CD4-positive, alpha-beta T cell (primary cell): ENCODE data around the gene FHDC1. TPM values are rescaled to one million over a fixed set of nuclear protein-coding genes. Genes with fewer than 3 reads are reported as not detected.

ENCODE experiments used
- ATAC-seq: fragments of 200-7000 bp; cut with Tn5 transposase; one replicate; pipeline ENCODE4 v1.10.0; 2022; ENCODE audit warnings: mild to moderate bottlenecking; ENCODE audit not compliant: poor library complexity
- CTCF ChIA-PET: fragments of 350-600 bp; sonication (Branson Sonifier 250); formaldehyde crosslinking; loops from one replicate; lab custom pipeline; 2021; ENCODE audit warnings: antibody characterized with exemption, inconsistent platforms; lab: Charles Lee
- POLR2A ChIA-PET: fragments of 350-600 bp; sonication (Branson Sonifier 250); formaldehyde crosslinking; loops from one replicate; lab custom pipeline; 2021; ENCODE audit warnings: antibody characterized with exemption, inconsistent platforms; lab: Charles Lee
- DNase-seq, 14 experiments: peaks; one replicate each; pipeline ENCODE4 v3.0.0-alpha.2; 2013 to 2020; ENCODE audit warnings: mixed read lengths in 2 of 14
- H3K27ac ChIP-seq, 2 donors: one replicate each; pipeline versions ENCODE4 v1.5.1 to v1.7.0; 2013; ENCODE audit warnings: low read length in 2 of 2, low read depth in 1 of 2, mild to moderate bottlenecking in 1 of 2
- H3K27me3 ChIP-seq, 2 experiments: 1 replicate in 1 of 2; 2 replicates in 1 of 2; pipeline versions ENCODE4 v1.6.1 to v1.7.0; 2013; ENCODE audit warnings: low read length in 2 of 2, control low read depth in 1 of 2, mild to moderate bottlenecking in 1 of 2, moderate library complexity in 1 of 2; ENCODE audit not compliant: insufficient read depth in 2 of 2, control insufficient read depth in 1 of 2
- H3K36me3 ChIP-seq: one replicate; pipeline ENCODE4 v1.6.1; 2013; ENCODE audit warnings: low read length, control low read depth; ENCODE audit not compliant: insufficient read depth
- H3K4me1 ChIP-seq: one replicate; pipeline ENCODE4 v1.6.1; 2013; ENCODE audit warnings: low read length, control low read depth; ENCODE audit not compliant: insufficient read depth
- H3K4me3 ChIP-seq: one replicate; pipeline ENCODE4 v1.5.1; 2013; ENCODE audit warnings: mild to moderate bottlenecking, low read length, moderate library complexity
- H3K9me3 ChIP-seq, 2 experiments: 1 replicate in 1 of 2; 2 replicates in 1 of 2; pipeline versions ENCODE4 v1.6.1 to v1.7.0; 2013; ENCODE audit warnings: low read length in 2 of 2, mild to moderate bottlenecking in 2 of 2, control low read depth in 1 of 2, moderate library complexity in 1 of 2; ENCODE audit not compliant: control insufficient read depth in 1 of 2, insufficient read depth in 1 of 2
- H3K27ac Mint-ChIP-seq: one replicate; pipeline ENCODE4 v1.8.0; 2020; ENCODE audit warnings: mixed read lengths
- H3K27me3 Mint-ChIP-seq: one replicate; pipeline ENCODE4 v1.8.0; 2021; ENCODE audit warnings: mixed read lengths
- H3K36me3 Mint-ChIP-seq: one replicate; pipeline ENCODE4 v1.8.0; 2021; ENCODE audit warnings: low read depth, mixed read lengths
- H3K4me1 Mint-ChIP-seq: one replicate; pipeline ENCODE4 v1.8.0; 2021; ENCODE audit warnings: low read depth, mixed read lengths
- H3K4me3 Mint-ChIP-seq: one replicate; pipeline ENCODE4 v1.8.0; 2020; ENCODE audit warnings: mild to moderate bottlenecking, mixed read lengths
- H3K9me3 Mint-ChIP-seq: one replicate; pipeline ENCODE4 v1.8.0; 2020; ENCODE audit warnings: mixed read lengths
- CTCF ChIP-seq: fragments of 200-600 bp; IDR thresholded peaks from one replicate; pipeline ENCODE4 v1.8.0; 2022; ENCODE audit warnings: antibody characterized with exemption, mild to moderate bottlenecking
- intact Hi-C, 2 experiments: fragments of 100-400 bp; cut with DNase I in 1 of 2; cut with micrococcal nuclease in 1 of 2; formaldehyde crosslinking; loops; one replicate each; pipeline versions ENCODE4 v1.15.1 to v1.9.0; 2023 to 2025; cut with DNase I, micrococcal nuclease
- total RNA-seq, 174 experiments: library from RNA in 2 of 174; stranded (reverse) in 2 of 174; gene quantifications; one replicate each; pipeline ENCODE4 v1.2.3 and lab custom pipeline; 2021 to 2026

FHDC1 gene
- total RNA-seq, 2 experiments from 2014 or later, result 0.03 TPM; not detected in 1

- H3K4me3 Mint-ChIP-seq, result no peak overlapping the region
- ChIA-PET POLR2A (no interaction called here), CTCF (no interaction called here)
- no peak for TF ChIP-seq CTCF
- ATAC-seq (no peak), DNase-seq (no peak)
- intact Hi-C loops, result no loop called here
- peaks cover 28% of the 10 kb centered on the region for H3K36me3 Mint-ChIP-seq
- no peak overlapping the region for H3K27ac Mint-ChIP-seq
- H3K9me3 Mint-ChIP-seq, result no peaks in the 10 kb centered on the region
- H3K4me1 Mint-ChIP-seq, result no peaks in the 10 kb centered on the region
- H3K4me1 ChIP-seq, result no peaks in the 10 kb centered on the region
- no peak overlapping the region for H3K27ac ChIP-seq
- no peaks in the 10 kb centered on the region for H3K27me3 ChIP-seq
- peaks cover 0 to 3% of the 10 kb centered on the region in 2 experiments for H3K9me3 ChIP-seq
- H3K27me3 Mint-ChIP-seq, result no peaks in the 10 kb centered on the region
- no peaks in the 10 kb centered on the region for H3K36me3 ChIP-seq
- H3K4me3 ChIP-seq, result no peak overlapping the region
Observed at GRCh38 chr4:152903658-152904057, 32.5 kb upstream of the FHDC1 start.

GRCh38 chr4:152909901-152910300 is 26.2 kb upstream of the FHDC1 start:
- no peaks in the 10 kb centered on the region for H3K27me3 Mint-ChIP-seq
- no peaks in the 10 kb centered on the region for H3K4me1 Mint-ChIP-seq
- Histone ChIP-seq H3K27ac (no peak overlapping the region), H3K4me1 (no peaks in the 10 kb centered on the region), H3K4me3 (no peak overlapping the region), H3K9me3 (no peaks in the 10 kb centered on the region), H3K36me3 (peaks cover 5% of the 10 kb centered on the region), H3K27me3 (no peaks in the 10 kb centered on the region)
- peaks cover 41% of the 10 kb centered on the region for H3K36me3 Mint-ChIP-seq
- TF ChIP-seq CTCF, result no peak
- H3K4me3 Mint-ChIP-seq, result no peak overlapping the region
- DNase-seq (no peak), ATAC-seq (no peak)
- CTCF ChIA-PET, result no interaction called here
- POLR2A ChIA-PET, result no interaction called here
- H3K27ac Mint-ChIP-seq, result no peak overlapping the region
- intact Hi-C loops, result no loop called here
- no peaks in the 10 kb centered on the region for H3K9me3 Mint-ChIP-seq

GRCh38 chr4:152910521-152910920 is 25.6 kb upstream of the FHDC1 start:
- Mint-ChIP-seq H3K9me3 (no peaks in the 10 kb centered on the region), H3K27me3 (no peaks in the 10 kb centered on the region), H3K36me3 (peaks cover 40% of the 10 kb centered on the region), H3K4me3 (no peak overlapping the region), H3K4me1 (no peaks in the 10 kb centered on the region), H3K27ac (no peak overlapping the region)
- no peaks in the 10 kb centered on the region for H3K27me3 ChIP-seq
- H3K9me3 ChIP-seq, result no peaks in the 10 kb centered on the region
- ChIA-PET CTCF (no interaction called here), POLR2A (no interaction called here)
- intact Hi-C loops, result no loop called here
- ATAC-seq (no peak), DNase-seq (no peak)
- no peak overlapping the region for H3K4me3 ChIP-seq
- H3K4me1 ChIP-seq, result no peaks in the 10 kb centered on the region
- H3K27ac ChIP-seq, result no peak overlapping the region
- TF ChIP-seq CTCF, result no peak
- H3K36me3 ChIP-seq, result peaks cover 5% of the 10 kb centered on the region
